GM12878 (cell line): ENCODE data around the gene FAM161B. TPM values are rescaled to one million over a fixed set of nuclear protein-coding genes. Genes with fewer than 3 reads are reported as not detected.

Source experiments
- ATAC-seq: fragments of 200-7000 bp; cut with Tn5 transposase; 3 replicates; pipeline ENCODE4 v1.9.1; 2020; ENCODE audit warnings: mild to moderate bottlenecking, moderate library complexity
- BruUV-seq: library from RNA; stranded (reverse); fragments of 400-500 nt; replicated peaks from 2 replicates; lab custom pipeline; 2021; lab: Mats Ljungman, UMichigan
- CTCF ChIA-PET: fragments of 300-600 bp; sonication (Branson Sonifier 250); formaldehyde crosslinking; extraction: SDS; loops from one replicate; lab custom pipeline; 2021; ENCODE audit warnings: inconsistent platforms; lab: Yijun Ruan, JAX
- POLR2A ChIA-PET: fragments of 350-600 bp; formaldehyde crosslinking; extraction: SDS; loops from one replicate; lab custom pipeline; 2021; ENCODE audit warnings: inconsistent platforms; lab: Charles Lee
- RAD21 ChIA-PET: fragments of 300-600 bp; sonication (Branson Sonifier 250); formaldehyde crosslinking; loops from one replicate; lab custom pipeline; 2023; ENCODE audit warnings: antibody characterized with exemption; ENCODE audit not compliant: unreplicated experiment; lab: Charles Lee
- SMC1A ChIA-PET: fragments of 300-600 bp; sonication (Branson Sonifier 250); formaldehyde crosslinking; loops from one replicate; lab custom pipeline; 2023; ENCODE audit not compliant: unreplicated experiment, uncharacterized antibody; lab: Charles Lee
- DNase-seq: peaks from one replicate; pipeline ENCODE4 v3.0.0-alpha.2; 2011; ENCODE audit warnings: low read depth, low spot score
- FAIRE-seq: peaks from 3 replicates; lab custom pipeline; 2011; peaks lifted over from hg19 to GRCh38; lab: Jason Lieb, UNC
- H2AFZ ChIP-seq: 2 replicates; pipeline ENCODE4 v1.6.0; 2011; ENCODE audit warnings: low read depth, low read length, control low read depth; ENCODE audit not compliant: control insufficient read depth
- H3K27ac ChIP-seq: 2 replicates; pipeline ENCODE4 v1.5.1; 2011; ENCODE audit warnings: control low read depth; ENCODE audit not compliant: control insufficient read depth, insufficient read depth
- H3K27me3 ChIP-seq, 2 experiments: replicated peaks in 1 of 2; 2 replicates each; pipeline versions ENCODE4 v1.6.0 to v1.6.1; 2011; ENCODE audit warnings: low read length in 1 of 2; ENCODE audit not compliant: control insufficient read depth in 2 of 2, insufficient read depth in 2 of 2
- H3K36me3 ChIP-seq, 2 experiments: 2 replicates each; pipeline ENCODE4 v1.5.1; 2011; ENCODE audit warnings: low read length in 1 of 2; ENCODE audit not compliant: control insufficient read depth in 2 of 2, insufficient read depth in 2 of 2
- H3K4me1 ChIP-seq: 2 replicates; pipeline ENCODE4 v1.6.1; 2011; ENCODE audit warnings: mild to moderate bottlenecking, low read length, moderate library complexity, mixed read lengths; ENCODE audit not compliant: control insufficient read depth, insufficient read depth
- H3K4me2 ChIP-seq: 2 replicates; pipeline ENCODE4 v1.6.0; 2011; ENCODE audit warnings: control low read depth; ENCODE audit not compliant: control insufficient read depth, insufficient read depth
- H3K4me3 ChIP-seq: fragments of 200-600 bp; sonication (generic); 2 replicates; pipeline ENCODE4 v1.5.1; 2016
- H3K79me2 ChIP-seq: 2 replicates; pipeline ENCODE4 v1.6.0; 2011; ENCODE audit warnings: low read length; ENCODE audit not compliant: control insufficient read depth, insufficient read depth
- H3K9ac ChIP-seq: 2 replicates; pipeline ENCODE4 v1.8.0; 2011; ENCODE audit warnings: low read length, control low read depth, mixed read lengths; ENCODE audit not compliant: control insufficient read depth, insufficient read depth
- H3K9me3 ChIP-seq: replicated peaks from 3 replicates; pipeline ENCODE4 v1.5.1; 2011; ENCODE audit warnings: mild to moderate bottlenecking, low read length; ENCODE audit not compliant: control insufficient read depth, insufficient read depth
- H4K20me1 ChIP-seq: 2 replicates; pipeline ENCODE4 v1.6.0; 2011; ENCODE audit not compliant: control insufficient read depth, insufficient read depth
- ATF7 ChIP-seq: fragments of 450-650 bp; IDR thresholded peaks from 2 replicates; pipeline ENCODE4 v1.6.1; 2016; ENCODE audit warnings: low read depth, mild to moderate bottlenecking
- ETV6 ChIP-seq, 2 experiments: fragments of 450-650 bp in 1 of 2; IDR thresholded peaks in 1 of 2; conservative IDR thresholded peaks in 1 of 2; 2 replicates each; pipeline ENCODE4 v1.6.1; 2014; ENCODE audit warnings: antibody characterized with exemption in 1 of 2, borderline replicate concordance in 1 of 2, low read depth in 1 of 2, mild to moderate bottlenecking in 1 of 2, moderate library complexity in 1 of 2
- IKZF1 ChIP-seq: fragments of 450-650 bp; conservative IDR thresholded peaks from 2 replicates; pipeline ENCODE4 v1.6.1; 2017; ENCODE audit warnings: antibody characterized with exemption, mild to moderate bottlenecking
- NFIC ChIP-seq: IDR thresholded peaks from 2 replicates; pipeline ENCODE4 v1.6.1; 2012; ENCODE audit warnings: low read depth, mild to moderate bottlenecking, inconsistent platforms, low read length, moderate library complexity
- NR2C2 ChIP-seq: IDR thresholded peaks from 2 replicates; pipeline ENCODE4 v1.6.1; 2011; ENCODE audit warnings: borderline replicate concordance, low read depth; ENCODE audit not compliant: control insufficient read depth, insufficient read length
- RAD21 ChIP-seq: IDR thresholded peaks from 2 replicates; pipeline ENCODE4 v1.6.1; 2011; ENCODE audit warnings: mild to moderate bottlenecking, low read depth, low read length, moderate library complexity; ENCODE audit not compliant: insufficient read depth
- SIX5 ChIP-seq: IDR thresholded peaks from 2 replicates; pipeline ENCODE4 v1.6.1; 2011; ENCODE audit warnings: mild to moderate bottlenecking, low read depth, low read length, moderate library complexity; ENCODE audit not compliant: severe bottlenecking
- SP1 ChIP-seq: IDR thresholded peaks from one replicate; pipeline ENCODE4 v1.6.1; 2011; ENCODE audit warnings: low read depth, low read length
- SPI1 ChIP-seq: IDR thresholded peaks from 2 replicates; pipeline ENCODE4 v1.6.1; 2011; ENCODE audit warnings: low read depth, mild to moderate bottlenecking, low read length, moderate library complexity, borderline replicate concordance; ENCODE audit not compliant: insufficient read depth
- STAT3 ChIP-seq: IDR thresholded peaks from 2 replicates; pipeline ENCODE4 v1.6.1; 2011; ENCODE audit warnings: low read depth, low read length, improper control_type of control experiment
- ZNF622 ChIP-seq: fragments of 450-650 bp; IDR thresholded peaks from 2 replicates; pipeline ENCODE4 v1.6.1; 2017; ENCODE audit warnings: mild to moderate bottlenecking, inconsistent platforms
- WGBS: methylation state at CpG from one replicate; pipeline ENCODE4 v1.1.6; 2016; ENCODE audit warnings: low lambda C conversion rate; ENCODE audit not compliant: insufficient replicate concordance, insufficient coverage; ENCODE audit errors: missing lambda C conversion rate; 5-methylcytosine and 5-hydroxymethylcytosine counted together
- in situ Hi-C: fragments of 300-500 bp; cut with MboI; formaldehyde crosslinking; loops from 9 replicates; pipeline ENCODE4 v1.14.3; 2018; ENCODE audit warnings: mixed read lengths
- intact Hi-C: fragments of 100-400 bp; cut with micrococcal nuclease; formaldehyde crosslinking; loops from one replicate; pipeline ENCODE4 v1.14.2; 2022; ENCODE audit not compliant: unreplicated experiment
- polyA plus RNA-seq, 11 experiments: library from polyadenylated mRNA; depleted of rRNA in 4 of 11; unstranded in 6 of 11; stranded (reverse) in 5 of 11; fragments of >200 nt; fragmentation: Nextera tagmentation in 4 of 11; fragmentation: Illumina TruSeq in 1 of 11; extraction: Ambion mirVana in 4 of 11; extraction: Trizol in 1 of 11; gene quantifications; 1 replicate in 1 of 11; 2 replicates in 10 of 11; pipeline versions ENCODE4 v1.2.1 to v1.2.3, GENCODE V29; 2011 to 2016; ENCODE audit warnings: inconsistent platforms in 2 of 11, missing spikeins in 2 of 11, low read depth in 1 of 11
- total RNA-seq, 4 experiments: library from RNA; depleted of rRNA in 3 of 4; stranded (reverse); fragments of >200 nt in 3 of 4; fragmentation: Illumina TruSeq in 1 of 4; extraction: Trizol in 1 of 4; gene quantifications; 2 replicates each; pipeline versions ENCODE4 v1.2.1 to v1.2.3, GENCODE V29; 2013 to 2021
- TF ChIP-seq, protein P1 (sequence below): fragments of 450-650 bp; IDR thresholded peaks from 2 replicates; pipeline ENCODE4 v1.6.1; 2017; ENCODE audit warnings: antibody characterized with exemption, mild to moderate bottlenecking, moderate library complexity
- TF ChIP-seq, protein P2 (sequence below): fragments of 450-650 bp; IDR thresholded peaks from 2 replicates; pipeline ENCODE4 v1.6.1; 2018; ENCODE audit warnings: mild to moderate bottlenecking, low read depth, moderate library complexity; ENCODE audit not compliant: partially characterized antibody

The FAM161B gene
- total and polyA plus RNA-seq, 10 of the 15 experiments (the other 5 are each of a cell fraction or from before 2014, with no cell fraction given): 0.33 to 1.2 (median 0.86) TPM

DNA sequence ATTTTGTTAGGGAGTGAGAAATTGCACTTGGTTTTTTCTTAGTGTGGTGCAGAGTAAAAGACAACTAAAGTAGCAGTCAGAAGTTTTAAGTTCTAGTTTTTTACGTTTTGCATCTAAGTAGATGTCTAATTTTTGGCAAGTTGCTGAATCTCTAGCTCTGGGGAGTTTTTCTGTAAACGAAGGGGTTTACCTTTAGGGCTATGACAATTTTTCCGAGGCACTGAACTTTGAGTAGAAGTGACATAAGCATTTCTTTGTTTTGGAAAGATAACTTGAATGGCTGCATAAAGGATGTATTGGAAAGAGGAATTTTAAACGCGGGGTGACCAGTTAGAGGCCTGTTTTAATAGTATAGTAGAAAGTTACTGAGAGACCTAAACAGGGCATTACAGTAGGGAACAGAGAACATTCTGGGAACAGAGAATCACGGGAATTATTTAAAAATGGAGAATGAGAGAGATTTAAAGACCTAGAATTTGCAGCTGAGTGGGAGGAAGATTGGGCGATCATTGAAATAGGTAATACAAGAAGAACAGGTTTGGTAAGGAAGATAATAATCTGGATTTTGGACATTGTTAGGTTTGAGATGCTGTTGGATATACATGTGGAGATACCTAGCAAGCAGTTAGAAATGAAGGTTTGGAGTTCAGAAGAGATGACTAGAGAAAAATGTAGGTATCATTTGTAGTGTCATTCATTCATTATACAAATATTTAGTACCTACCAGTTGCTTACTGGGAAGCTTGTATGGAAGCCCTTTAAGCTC lies 62.0 kb downstream of the FAM161B start:
- no peaks in the 10 kb centered on the region for H3K27me3 ChIP-seq
- no peak overlapping the region for H2AFZ ChIP-seq
- H3K4me3 ChIP-seq: peak overlapping the region; percentile 91
- POLR2A ChIA-PET: interaction anchor here (2.1 kb wide), 1 partner anchor 36 kb away, joined by 13 read pairs; the partner anchor contains the start of gene PTGR2
- DNase-seq (no peak), FAIRE-seq (no peak)
- SMC1A ChIA-PET: interaction anchor here (0.5 to 2.0 kb wide), 5 partner anchors 10 to 242 kb away, joined by 3 to 5 read pairs (median 3); no protein-coding TSS in a partner anchor
- intact Hi-C loops: loop anchor here (2.0 to 5.0 kb wide), 2 partner anchors 37 to 161 kb away; partner anchors contain the start of gene PTGR2
- H4K20me1 ChIP-seq: no peaks in the 10 kb centered on the region
- no peak for TF ChIP-seq SPI1
- no peak for TF ChIP-seq SIX5
- no peak for TF ChIP-seq NR2C2
- TF ChIP-seq, protein P1, sequence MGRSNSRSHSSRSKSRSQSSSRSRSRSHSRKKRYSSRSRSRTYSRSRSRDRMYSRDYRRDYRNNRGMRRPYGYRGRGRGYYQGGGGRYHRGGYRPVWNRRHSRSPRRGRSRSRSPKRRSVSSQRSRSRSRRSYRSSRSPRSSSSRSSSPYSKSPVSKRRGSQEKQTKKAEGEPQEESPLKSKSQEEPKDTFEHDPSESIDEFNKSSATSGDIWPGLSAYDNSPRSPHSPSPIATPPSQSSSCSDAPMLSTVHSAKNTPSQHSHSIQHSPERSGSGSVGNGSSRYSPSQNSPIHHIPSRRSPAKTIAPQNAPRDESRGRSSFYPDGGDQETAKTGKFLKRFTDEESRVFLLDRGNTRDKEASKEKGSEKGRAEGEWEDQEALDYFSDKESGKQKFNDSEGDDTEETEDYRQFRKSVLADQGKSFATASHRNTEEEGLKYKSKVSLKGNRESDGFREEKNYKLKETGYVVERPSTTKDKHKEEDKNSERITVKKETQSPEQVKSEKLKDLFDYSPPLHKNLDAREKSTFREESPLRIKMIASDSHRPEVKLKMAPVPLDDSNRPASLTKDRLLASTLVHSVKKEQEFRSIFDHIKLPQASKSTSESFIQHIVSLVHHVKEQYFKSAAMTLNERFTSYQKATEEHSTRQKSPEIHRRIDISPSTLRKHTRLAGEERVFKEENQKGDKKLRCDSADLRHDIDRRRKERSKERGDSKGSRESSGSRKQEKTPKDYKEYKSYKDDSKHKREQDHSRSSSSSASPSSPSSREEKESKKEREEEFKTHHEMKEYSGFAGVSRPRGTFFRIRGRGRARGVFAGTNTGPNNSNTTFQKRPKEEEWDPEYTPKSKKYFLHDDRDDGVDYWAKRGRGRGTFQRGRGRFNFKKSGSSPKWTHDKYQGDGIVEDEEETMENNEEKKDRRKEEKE: no peak
- TF ChIP-seq ZNF622: no peak
- no peak for TF ChIP-seq ATF7
- TF ChIP-seq, protein P2, sequence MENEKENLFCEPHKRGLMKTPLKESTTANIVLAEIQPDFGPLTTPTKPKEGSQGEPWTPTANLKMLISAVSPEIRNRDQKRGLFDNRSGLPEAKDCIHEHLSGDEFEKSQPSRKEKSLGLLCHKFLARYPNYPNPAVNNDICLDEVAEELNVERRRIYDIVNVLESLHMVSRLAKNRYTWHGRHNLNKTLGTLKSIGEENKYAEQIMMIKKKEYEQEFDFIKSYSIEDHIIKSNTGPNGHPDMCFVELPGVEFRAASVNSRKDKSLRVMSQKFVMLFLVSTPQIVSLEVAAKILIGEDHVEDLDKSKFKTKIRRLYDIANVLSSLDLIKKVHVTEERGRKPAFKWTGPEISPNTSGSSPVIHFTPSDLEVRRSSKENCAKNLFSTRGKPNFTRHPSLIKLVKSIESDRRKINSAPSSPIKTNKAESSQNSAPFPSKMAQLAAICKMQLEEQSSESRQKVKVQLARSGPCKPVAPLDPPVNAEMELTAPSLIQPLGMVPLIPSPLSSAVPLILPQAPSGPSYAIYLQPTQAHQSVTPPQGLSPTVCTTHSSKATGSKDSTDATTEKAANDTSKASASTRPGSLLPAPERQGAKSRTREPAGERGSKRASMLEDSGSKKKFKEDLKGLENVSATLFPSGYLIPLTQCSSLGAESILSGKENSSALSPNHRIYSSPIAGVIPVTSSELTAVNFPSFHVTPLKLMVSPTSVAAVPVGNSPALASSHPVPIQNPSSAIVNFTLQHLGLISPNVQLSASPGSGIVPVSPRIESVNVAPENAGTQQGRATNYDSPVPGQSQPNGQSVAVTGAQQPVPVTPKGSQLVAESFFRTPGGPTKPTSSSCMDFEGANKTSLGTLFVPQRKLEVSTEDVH: no peak
- no peak for TF ChIP-seq IKZF1
- TF ChIP-seq RAD21: no peak
- no peak for TF ChIP-seq STAT3
- TF ChIP-seq ETV6 (conservative IDR thresholded peaks at IDR 0.05 in 1 of 2, IDR thresholded peaks at IDR 0.05 in 1 of 2; ENCODE audit: borderline replicate concordance in 1 of 2, low read depth in 1 of 2): no peak
- no peak for TF ChIP-seq NFIC
- no peak for TF ChIP-seq SP1
- TF ChIP-seq, all 136 proteins: peak for 0
- H3K9me3 ChIP-seq: no peaks in the 10 kb centered on the region
- ATAC-seq: no peak
- 7% methylated on average over 7 of the region's 7 CpGs for WGBS
- peaks cover 63% of the 10 kb centered on the region for H3K79me2 ChIP-seq
- RAD21 ChIA-PET: interaction anchor here (0.6 kb wide), 2 partner anchors 39 to 798 kb away, joined by 3 to 4 read pairs; no protein-coding TSS in a partner anchor
- H3K4me2 ChIP-seq: peak overlapping the region; percentile 85
- H3K9ac ChIP-seq: peak overlapping the region; percentile 79
- H3K27ac ChIP-seq: peak overlapping the region; percentile 83
- peaks cover 11% of the 10 kb centered on the region for H3K4me1 ChIP-seq
- in situ Hi-C loops: no loop called here
- peaks cover 0 to 1% of the 10 kb centered on the region in 2 experiments; a peak in 1 of 4 replicates for H3K36me3 ChIP-seq
- CTCF ChIA-PET: interaction anchor here (0.6 to 2.1 kb wide), 2 partner anchors 35 to 156 kb away, joined by 3 to 6 read pairs; partner anchors contain the start of gene PTGR2
- BruUV-seq: TSS peak; percentile 80
